GM21723 (cell line): ENCODE measurements around the gene TNFAIP6.
"Not testable (repeated sequence)": the region's sequence is repeated elsewhere in the genome, so short reads cannot be mapped to it uniquely, and the experiment has no call there.

Experiments used
- ATAC-seq: cut with Tn5 transposase; IDR thresholded peaks from one replicate; pipeline ENCODE4 v1.9.1; 2021; ENCODE audit warnings: mild to moderate bottlenecking, moderate library complexity; ENCODE audit not compliant: unreplicated experiment

The TNFAIP6 gene, protein sequence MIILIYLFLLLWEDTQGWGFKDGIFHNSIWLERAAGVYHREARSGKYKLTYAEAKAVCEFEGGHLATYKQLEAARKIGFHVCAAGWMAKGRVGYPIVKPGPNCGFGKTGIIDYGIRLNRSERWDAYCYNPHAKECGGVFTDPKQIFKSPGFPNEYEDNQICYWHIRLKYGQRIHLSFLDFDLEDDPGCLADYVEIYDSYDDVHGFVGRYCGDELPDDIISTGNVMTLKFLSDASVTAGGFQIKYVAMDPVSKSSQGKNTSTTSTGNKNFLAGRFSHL

DNA sequence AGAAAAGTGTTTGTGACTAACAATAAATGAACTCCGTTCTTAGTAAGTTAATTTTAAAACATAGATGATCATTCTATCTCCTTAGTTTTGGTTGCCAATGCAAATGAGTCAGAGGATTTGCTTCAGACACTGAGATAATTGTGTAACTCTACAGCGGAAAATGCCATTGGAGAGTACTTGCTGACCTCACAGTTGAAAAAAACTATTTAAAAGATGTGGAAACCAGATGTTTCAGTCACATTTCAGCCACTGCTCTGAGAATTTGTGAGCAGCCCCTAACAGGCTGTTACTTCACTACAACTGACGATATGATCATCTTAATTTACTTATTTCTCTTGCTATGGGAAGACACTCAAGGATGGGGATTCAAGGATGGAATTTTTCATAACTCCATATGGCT is at the start of gene TNFAIP6:
TSS of gene TNFAIP6 (plus strand) at position 234 of the 400 bp plus-strand sequence. CDS start at position 309, 75 bp downstream.
- no peak for ATAC-seq

DNA sequence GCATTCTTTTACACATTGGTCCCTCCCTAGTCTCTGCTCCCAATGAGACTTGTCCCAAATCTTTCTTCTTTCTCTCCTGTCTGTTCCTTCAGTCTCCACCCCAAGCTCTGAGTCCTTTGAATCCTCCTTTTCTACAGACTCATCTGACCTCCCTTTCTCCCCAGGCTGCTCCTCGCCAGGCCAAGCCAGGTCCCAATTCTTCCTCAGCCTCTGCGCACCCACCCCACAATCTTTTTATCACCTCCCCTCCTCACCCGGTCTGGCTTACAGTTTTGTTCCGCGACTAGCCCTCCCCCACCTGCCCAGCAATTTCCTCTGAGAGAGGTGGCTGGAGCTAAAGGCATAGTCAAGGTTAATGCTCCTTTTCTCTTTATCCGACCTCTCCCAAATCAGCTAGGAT is 47.1 kb upstream of the TNFAIP6 start:
- ATAC-seq: not testable (repeated sequence)

DNA sequence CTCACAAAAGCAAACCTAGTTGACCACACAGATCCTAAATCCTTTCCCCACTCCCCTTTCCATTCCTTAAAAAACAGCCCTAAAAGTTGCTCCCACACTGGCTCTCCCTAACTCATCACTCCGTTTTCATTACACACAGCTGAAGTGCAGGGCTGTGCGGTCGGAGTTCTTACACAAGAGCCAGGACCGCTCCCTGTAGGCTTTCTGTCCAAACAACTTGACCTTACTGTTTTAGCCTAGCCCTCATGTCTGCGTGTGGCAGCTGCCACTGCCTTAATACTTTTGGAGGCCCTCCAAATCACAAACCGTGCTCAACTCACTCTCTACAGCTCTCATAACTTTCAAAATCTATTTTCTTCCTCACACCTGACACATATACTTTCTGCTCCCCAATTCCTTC is 45.0 kb upstream of the TNFAIP6 start:
- not testable (repeated sequence) for ATAC-seq

DNA sequence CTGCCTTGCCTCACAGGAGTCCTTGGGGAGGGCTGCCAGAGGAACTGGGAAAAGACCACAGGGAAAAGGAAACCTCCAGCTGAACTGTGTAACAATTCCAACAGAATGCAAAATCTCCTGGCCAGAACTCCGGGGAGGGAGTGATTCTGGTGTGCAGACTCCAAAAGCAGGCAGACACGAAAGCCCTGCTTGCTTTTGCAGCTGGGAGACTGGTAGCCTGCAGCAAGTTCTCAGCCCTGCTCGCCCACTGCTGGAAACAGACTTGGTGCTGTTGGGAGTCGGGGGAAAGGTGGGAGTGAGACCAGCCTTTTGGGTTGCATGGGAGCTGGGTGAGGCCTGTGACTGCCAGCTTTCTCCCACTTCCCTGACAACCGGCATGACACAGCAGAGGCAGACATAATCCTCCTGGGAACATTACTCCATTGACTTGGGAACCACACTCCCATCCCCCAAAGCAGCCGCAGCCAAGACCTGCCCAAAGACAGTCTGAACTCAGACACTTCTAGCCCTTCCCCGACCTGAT is 42.0 kb upstream of the TNFAIP6 start:
- no peak for ATAC-seq

DNA sequence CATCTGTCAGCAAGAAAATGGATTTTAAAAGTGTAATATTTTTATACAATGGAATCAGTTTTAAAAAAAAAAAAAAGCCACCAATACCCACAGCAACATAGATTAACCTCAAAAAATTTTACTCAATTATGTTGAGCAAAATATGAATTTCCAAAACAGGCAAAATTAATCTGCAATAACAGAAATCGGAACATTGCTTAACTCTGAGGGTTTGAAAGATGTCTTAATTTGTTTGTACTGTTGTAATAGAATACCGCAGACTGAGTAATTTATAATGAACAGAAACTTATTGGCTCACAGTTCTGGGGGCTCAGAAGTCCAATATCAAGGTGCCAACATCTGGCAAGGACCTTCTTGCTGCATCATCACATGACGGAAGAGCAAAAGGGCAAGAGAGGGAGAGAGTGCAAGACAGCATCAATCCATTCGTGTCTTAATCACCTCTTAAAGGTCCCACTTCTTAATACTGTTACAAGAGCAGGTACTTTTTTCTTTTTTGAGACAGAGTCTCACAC is 31.8 kb upstream of the TNFAIP6 start:
- no peak for ATAC-seq

DNA sequence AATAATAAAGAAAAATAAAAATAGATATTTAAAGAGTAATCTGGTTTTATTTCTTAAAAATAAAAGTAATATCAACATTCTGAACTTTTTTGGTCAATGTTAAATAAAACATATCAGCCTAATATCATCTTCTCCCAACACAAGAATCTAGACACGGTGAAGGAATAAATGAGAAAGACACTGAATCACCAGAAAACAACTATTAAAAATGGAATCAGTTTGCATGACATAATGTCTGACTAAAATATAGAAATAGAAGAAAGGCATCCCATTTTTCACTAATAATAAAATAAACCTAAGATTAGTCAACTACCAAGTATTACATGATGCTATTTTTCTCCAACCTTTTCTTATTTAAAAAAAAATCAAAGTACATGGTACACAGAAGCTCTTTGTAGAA is 30.8 kb upstream of the TNFAIP6 start:
- ATAC-seq: no peak

DNA sequence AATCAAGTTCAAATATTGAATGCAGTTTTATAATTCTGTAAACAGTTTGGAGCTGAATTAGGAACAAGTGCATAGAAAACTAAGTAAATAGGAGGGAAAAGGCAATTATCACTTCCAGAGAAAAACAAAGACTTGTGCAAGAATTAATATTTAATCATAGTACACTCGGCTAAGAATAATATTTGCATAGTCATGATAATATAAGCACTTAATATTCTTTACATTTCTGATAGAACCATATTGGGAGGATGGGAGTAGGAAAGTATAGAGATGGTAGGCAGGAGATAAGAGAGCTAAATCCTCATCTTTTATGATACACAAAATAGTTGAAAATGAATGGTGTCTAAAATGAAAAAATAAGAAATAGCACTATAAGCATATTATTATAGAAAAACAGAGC is 27.4 kb upstream of the TNFAIP6 start:
- ATAC-seq: no peak

DNA sequence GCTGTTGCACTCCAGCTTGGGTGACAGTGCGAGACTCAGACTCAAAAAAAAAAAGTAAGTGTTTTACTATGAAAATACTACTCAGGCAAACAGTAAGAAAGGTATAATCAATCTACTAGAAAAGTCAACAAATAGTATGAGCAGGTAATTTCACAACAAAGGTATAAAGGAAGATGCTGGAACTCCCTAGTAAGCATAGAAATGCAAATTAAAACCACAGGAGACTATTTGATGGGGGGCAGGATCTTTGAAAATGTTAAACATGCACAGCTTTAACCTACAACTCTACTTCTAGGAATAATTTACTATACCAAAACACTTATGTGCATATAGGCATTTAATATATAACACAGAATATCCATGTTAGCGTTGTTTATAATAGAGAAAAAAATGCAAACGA is 24.3 kb upstream of the TNFAIP6 start:
- no peak for ATAC-seq

DNA sequence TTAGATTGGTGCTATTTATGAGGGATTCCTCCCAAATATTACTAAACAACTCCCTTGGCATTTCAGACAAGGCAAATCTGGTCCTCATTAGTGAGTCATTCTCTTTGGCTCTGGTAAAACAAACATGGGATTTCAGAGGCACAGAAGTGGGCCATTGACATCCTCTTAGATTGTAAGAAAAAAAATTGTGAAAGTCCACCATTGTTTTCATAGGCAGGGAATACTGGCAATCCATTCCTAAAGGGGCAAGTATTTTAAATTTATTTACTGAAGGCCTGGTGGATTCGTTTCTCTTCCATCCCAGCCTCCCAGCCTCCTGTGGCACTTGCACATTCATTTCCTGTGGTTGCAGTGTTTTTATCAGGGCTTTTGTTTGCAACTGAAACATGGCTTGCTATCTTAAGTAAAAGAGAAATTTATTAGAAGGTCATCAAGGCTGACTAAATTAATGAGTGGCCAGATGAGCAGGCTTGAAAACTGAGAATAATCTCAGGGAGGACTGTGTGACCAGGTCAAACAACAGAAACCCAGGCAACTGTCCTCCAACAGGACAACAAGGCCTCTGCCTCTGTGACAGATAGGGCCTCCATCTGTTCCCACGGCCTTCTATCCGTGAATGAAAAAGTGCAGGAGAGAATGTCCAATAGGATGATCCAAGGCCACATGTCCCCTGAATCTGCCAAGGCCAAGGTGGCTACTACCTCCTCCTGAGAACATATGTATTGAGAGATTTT is 23.1 kb upstream of the TNFAIP6 start:
- no peak for ATAC-seq

DNA sequence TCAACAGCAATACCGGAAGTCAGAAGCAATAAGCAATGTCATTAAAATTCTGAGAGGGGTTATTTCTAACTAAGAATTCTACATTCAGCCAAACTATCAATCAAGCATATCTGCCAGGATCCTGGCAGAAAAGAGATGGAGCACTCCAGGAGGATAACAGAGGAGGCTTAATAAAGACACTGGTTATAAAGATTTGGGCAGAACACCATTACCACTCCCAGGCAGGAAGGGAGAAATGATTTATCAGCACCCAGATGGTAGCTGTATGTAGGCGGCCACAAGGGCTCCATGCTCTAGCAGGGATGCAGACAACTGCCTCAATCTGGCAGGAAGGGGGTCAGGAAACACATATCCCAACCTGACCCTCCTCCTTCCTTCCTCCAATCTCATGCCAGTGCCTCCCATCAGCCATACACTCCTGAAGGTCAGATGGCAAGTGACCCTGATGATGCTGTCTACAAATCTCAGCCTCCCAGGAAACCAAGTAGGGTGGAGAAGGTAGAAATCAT is 20.5 kb upstream of the TNFAIP6 start:
- no peak for ATAC-seq

DNA sequence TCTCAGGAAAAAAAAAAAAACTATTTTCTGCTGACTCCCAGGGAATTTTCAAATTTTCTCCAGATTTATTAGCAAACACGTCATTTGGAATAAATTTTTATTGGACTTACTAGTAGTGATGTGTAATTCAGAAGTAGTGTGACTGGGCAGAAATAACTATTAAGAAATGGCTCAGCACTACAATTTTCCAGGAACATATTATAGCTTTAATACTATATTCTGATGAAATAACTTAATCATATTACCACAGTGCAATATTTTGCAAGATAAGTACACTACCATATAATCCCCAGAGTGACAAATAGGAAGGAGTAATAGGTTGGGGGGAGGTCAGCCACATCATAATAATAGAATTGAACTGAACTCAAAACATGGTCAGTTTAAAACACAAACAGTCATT is 19.7 kb upstream of the TNFAIP6 start:
- no peak for ATAC-seq

DNA sequence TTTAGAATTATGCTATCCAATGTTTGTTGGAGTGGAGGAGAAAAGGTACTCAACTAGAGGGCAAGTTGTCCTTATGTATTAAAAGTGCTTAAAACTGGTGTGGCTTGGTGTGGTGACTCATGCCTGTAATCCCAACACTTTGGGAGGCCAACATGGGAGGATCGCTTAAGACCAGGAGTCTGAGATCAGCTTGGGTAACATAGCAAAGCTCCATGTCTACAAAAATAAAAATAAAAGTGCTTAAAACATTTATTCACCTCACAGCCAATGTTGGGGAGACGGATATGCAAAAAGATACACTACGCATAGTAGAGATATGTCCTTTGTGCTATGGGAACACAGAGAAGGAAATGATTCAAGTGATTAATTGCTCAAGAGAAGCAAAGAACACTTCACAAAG is 19.3 kb upstream of the TNFAIP6 start:
- ATAC-seq: no peak

DNA sequence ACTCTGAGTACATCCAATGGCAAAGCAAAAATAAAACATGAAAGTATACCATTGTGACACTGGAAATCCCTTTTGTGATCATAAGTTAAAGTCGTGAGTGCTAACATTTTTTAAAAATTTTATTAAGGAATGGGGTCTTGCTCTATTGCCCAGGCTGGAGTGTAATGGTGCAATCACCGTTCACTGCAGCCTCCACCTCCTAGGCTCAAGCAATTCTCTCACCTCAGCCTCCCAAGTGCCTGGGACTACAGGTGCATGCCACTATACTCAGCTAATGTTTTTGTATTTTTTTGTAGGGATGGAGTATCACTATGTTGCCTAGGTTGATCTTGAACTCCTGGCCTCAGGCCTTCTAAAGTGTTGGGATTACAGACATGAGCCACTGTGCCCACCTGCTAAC is 14.3 kb upstream of the TNFAIP6 start:
- ATAC-seq: no peak

DNA sequence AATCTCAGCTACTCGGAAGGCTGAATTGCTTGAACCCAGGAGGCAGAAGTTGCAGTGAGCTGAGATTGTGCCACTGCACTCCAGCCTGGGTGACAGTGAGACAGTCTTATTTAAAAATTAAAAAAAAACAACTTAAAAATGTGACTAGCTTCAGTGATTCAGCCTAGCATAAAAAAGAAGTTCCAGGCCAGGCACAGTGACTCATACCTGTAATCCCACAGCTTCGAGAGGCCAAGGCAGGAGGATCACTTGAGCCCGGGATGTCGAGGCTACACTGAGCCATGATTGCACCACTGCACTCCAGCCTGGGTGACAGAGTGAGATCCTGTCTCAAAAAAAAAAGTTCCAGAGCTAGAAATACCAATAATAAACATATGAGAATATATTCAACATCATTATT is 13.2 kb upstream of the TNFAIP6 start:
- not testable (repeated sequence) for ATAC-seq

DNA sequence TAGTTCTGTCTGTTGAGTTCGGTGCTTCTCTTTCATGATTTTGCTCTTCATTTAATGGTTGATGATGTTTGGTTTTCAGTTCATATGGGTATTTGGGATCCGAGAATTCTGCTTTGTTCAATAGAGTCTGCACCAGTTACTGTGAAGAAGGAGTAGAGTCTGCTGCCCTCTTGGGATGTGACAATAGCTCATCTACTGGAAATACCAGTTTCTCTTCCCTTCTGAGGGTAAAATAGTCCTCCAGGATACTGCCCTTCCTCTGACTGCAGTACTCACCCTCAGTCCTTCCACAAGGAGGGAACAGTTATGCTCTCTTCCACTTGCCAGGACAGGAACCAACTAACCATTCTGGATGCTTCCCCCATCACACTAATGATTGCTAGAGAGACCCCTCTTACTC is 12.5 kb upstream of the TNFAIP6 start:
- ATAC-seq: no peak

DNA sequence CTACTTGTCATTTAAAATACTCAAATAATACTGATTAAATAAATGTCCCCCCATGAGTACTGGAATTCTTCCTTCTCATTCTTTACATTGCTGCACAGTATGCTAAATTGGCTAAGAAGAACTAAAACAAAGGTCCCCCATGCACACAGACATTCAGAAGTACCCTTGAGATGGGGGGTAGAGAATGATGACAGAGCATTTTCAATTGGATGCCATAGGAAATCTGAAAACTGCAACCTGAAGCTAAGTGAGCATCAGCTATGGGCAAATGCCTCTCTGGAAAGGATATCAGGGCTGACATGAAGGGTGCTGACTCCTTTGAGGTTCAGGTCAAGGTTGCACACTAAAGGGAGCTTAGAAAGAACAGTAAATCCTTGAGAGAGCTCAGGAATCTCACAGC is 10.1 kb upstream of the TNFAIP6 start:
- no peak for ATAC-seq

DNA sequence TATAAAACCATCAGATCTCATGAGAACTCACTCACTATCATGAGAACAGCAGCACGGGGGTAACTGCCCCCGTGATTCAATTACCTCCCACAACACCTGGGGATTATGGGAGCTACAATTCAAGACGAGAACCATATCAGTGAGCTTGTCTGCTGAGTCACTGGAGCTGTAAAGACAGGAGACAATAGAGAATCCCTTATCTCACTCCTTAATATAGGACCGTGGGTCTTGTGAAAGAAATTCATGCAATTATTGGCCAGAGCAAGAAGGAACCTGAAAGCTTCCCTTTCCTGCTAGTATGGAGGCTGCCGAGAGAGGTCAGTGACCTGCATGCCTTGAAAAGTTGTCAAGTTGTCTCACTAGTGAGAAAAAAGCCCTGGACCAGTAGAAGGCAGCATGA is 9.5 kb upstream of the TNFAIP6 start:
- ATAC-seq: no peak

DNA sequence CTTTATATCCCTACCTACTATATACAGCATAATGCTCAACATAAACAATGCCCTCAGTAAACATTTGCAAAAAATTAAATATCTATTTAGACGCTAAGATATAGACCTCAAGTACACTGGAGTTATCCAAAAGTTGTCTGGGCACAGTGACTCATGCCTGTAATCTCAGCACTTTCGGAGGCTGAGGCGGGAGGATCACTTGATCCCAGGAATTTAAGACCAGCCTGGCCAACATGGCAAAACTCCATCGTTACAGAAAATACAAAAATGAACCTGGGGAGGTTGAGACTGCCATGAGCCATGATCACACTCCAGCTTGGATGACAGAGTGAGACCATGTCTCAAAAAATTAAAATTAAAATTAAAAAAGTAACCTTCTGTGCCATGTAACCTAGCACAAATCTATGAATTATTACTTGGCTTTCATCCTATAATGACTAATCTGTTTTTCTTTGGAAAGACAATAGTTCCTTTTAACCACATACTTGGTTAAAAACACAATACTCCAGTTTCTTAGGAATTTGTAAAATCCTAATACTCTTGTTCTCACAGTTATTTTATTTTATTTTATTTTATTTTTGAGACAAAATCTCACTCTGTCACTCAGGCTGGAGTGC is 6.7 kb upstream of the TNFAIP6 start:
- no peak for ATAC-seq

DNA sequence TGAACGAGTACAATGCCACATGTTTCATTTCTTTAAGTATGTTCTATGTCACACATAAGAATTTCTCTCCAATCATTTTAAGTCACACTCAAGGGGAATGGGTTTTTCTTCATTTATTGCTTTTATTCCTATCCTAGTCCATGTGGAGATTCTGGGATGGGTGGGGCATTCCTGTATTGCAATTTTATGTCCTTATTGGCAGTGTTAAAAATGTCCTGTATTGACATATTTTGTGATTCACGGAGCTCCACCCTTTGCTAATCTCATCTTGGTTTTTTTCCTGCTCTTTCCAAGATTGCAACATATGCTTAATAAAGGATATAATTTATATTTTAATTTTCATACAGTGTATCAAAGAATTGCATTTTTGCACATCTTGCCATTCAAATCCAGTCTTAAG is 3.4 kb upstream of the TNFAIP6 start:
- ATAC-seq: no peak

DNA sequence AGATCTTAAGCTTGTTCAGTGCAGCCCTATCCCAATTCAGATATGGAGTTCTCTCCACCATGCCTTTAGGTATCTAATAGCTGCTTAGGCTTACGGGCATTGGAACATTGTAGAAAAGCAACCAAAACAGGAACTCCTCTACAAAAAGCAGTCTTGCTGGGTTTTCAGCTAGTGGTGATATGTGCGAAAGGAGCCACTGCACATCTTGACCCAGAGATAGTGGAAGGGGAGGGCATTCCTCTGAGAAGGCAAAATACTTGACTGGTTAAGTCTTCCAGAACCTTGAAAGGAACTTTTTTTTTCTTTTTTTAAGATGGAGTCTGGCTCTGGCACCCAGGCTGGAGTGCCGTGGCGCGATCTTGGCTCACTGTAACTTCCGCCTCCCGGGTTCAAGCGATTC is 2.6 kb upstream of the TNFAIP6 start:
- no peak for ATAC-seq

DNA sequence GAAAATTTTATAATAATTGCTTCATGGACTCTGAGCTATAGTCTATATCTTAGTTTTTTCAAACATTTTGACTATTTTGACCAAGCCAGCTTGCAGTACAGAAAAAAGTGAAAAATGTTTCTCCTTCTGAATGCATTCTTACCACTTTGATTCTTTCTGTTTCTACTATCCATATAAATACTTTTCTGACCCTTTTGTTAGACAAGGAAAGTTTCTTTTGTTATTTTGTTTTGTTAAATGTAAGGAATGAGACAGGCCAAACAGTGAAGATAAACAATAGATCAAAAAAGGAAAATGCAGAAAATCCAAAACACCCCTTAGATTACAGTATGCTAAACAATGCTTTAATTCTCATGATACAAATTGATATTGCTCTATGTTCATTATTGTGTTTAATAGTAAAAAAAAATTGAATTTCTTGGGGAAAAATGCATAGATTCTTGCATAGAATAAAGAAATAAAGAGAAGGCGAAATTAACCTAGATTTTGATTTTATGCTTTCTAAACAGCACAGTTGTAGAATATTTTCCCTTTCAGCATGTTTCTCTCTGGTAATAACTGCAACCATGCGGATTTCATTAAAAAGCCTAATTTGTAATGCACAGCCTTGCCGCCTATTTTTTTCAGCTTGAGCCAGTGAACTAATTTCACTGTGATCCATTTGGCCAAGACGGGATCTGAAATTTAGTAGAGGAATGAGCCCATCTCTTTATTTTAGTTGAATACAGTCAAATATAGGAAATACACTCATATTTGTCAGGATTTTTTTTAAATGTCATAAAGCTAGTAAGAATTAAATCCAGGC is 976 bp downstream of the TNFAIP6 start:
- no peak for ATAC-seq
